ENCODE results near the gene CD5L.

CD5L gene

GRCh38 chr1:157806431-157807149 lies 35.0 kb downstream of the CD5L start:
- no peak for DNase-seq

- no peak for DNase-seq
Measured at GRCh38 chr1:157803851-157804250, 37.8 kb downstream of the CD5L start.

GRCh38 chr1:157799996-157800395 lies 41.6 kb downstream of the CD5L start:
- DNase-seq: no peak

GRCh38 chr1:157798211-157798610 lies 43.4 kb downstream of the CD5L start:
- DNase-seq: no peak

- no peak for DNase-seq
Measured at GRCh38 chr1:157785248-157785647, 56.4 kb downstream of the CD5L start.

GRCh38 chr1:157784801-157785200 lies 56.8 kb downstream of the CD5L start:
- DNase-seq: no peak

- DNase-seq: no peak
Measured at GRCh38 chr1:157782931-157783330, 58.7 kb downstream of the CD5L start.

- DNase-seq: no peak
Measured at GRCh38 chr1:157781048-157781447, 60.6 kb downstream of the CD5L start.
